Cardiac fibroblast (primary cell): Measurements from ENCODE around the gene CCDC71.

Experiments used
- DNase-seq, 2 donors: peaks; one replicate each; pipeline versions ENCODE4 v3.0.0 to v3.0.0-alpha.2; 2010; ENCODE audit warnings: low read depth in 2 of 2
- H3K4me3 ChIP-seq, 2 donors: replicated peaks in 1 of 2; 1 replicate in 1 of 2; 2 replicates in 1 of 2; pipeline ENCODE4 v1.5.1; 2011; ENCODE audit warnings: low read depth in 2 of 2, low read length in 2 of 2, mild to moderate bottlenecking in 2 of 2, moderate library complexity in 1 of 2
- CTCF ChIP-seq: IDR thresholded peaks from one replicate; pipeline ENCODE4 v1.5.1; 2011; ENCODE audit warnings: low read depth, mild to moderate bottlenecking, low read length, inconsistent platforms

The CCDC71 gene

DNA sequence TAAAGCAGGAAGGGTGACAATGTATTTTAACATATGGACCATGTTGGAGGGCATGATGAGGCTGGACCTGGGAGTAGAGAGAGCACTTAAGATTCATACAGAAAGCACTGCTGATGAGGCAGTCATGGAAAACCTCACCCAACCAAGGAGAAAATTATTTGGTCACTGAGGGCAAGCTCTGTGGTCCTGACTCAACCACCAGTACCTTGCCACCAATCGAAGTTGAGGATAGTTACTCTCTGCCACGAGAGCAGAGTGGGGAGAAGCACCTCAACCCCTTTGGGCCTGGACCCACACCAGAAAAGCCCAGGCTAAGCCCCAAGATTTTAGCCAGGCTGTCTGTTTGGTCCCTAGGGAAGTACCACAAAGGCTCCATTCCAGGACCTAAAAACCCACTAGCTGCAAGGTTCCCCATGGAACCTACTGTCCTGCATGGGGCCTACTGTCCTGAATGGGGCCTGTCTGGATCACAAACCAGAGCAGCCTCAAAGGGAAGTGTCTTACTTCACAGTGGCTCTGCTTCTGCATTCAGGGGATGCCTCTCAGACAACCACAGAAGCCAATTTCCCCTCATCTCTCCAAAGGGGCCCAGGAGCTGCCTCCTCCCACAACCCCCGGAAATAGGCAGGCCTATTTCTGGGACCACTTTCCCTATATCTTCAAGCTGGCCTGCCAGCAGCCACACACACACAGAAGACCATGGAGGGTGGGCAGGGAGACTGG, 4.2 kb downstream of the CCDC71 start:
- H3K4me3 ChIP-seq: no peak overlapping the region
- no peak for DNase-seq
- no peak for TF ChIP-seq CTCF

DNA sequence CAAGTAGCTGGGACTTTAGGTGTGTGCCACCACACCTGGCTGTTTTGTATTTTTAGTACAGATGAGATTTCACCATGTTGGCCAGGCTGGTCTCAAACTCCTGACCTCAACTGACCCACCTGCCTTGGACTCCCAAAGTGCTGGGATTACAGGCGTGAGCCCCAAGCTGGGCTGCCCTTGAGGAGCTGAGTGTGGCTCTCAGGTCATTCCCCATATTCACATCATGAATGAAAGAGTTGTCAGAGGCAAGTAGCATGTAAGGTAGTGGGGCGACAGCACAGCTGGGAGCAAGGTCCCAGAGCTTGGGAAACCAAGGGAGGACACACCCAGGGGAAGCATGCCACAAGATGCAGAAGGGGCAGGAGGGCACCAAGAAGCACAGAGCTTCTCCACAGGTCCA, 4.9 kb downstream of the CCDC71 start:
- TF ChIP-seq CTCF: no peak
- no peak overlapping the region for H3K4me3 ChIP-seq
- no peak for DNase-seq

GRCh38 chr3:49158792-49159191, 7.3 kb downstream of the CCDC71 start:
- H3K4me3 ChIP-seq: no peak overlapping the region
- TF ChIP-seq CTCF: no peak
- DNase-seq: no peak

GRCh38 chr3:49158103-49158709, 7.9 kb downstream of the CCDC71 start:
- peak in 1 of 2 donors; percentile 25 for DNase-seq
- TF ChIP-seq CTCF: peak; percentile 32
- H3K4me3 ChIP-seq: no peak overlapping the region

DNA sequence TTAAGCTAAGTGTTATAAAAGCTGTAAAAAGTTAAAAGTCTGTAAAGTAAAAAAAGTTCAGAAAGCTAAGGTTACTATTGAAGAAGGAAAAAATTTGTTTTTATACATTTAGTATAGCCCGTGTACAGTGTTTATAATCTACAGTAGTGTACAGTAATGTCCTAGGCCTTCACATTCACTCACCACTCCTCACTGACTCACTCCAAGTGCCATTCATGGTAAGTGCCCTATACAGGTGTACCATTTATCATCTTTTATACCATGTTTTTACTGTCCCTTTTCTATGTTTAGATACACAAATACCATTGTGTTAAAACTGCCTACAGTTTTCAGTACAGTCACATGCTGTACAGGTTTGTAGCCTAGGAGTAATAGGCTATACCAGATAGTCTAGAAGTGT, 8.8 kb downstream of the CCDC71 start:
- no peak for TF ChIP-seq CTCF
- H3K4me3 ChIP-seq: no peak overlapping the region
- DNase-seq: no peak

DNA sequence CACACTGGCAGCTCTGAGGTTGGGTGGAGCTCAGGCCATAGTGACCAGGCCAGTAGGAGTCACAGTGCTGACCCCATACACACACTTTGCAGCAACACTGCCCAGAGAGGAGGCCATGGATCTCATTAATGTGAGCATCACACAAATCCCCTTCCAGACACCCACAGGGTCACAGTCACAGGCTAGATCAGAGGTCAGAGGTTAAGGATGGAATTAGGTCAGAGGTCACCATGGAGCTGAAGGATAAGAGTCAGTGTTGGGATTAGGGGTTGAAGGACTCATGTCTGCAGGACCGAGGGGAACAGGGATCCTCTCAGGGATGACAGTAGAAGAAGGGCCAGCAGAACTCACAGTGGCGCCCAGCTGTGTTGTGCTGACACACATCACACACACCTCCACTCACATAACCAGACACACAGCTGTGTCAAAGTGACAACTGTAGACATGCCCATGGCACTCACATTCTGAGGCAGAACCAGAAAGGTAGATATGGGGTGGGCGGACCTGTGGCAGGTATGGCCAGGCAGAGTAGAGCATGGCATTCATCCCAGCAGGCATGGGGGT, 12.7 kb downstream of the CCDC71 start:
- no peak overlapping the region for H3K4me3 ChIP-seq
- no peak for DNase-seq
- no peak for TF ChIP-seq CTCF

- no peak overlapping the region for H3K4me3 ChIP-seq
- no peak for TF ChIP-seq CTCF
- no peak for DNase-seq
Observed at GRCh38 chr3:49151610-49152009, 14.5 kb downstream of the CCDC71 start.
